Inferior parietal cortex (tissue), 1 donor: ENCODE results near the gene ATOH8.
"Not testable (repeated sequence)": the region's sequence is repeated elsewhere in the genome, so short reads cannot be mapped to it uniquely, and the experiment has no call there.

Experiments used
- DNase-seq: peaks from one replicate; pipeline ENCODE4 v3.0.0-alpha.2; 2016; ENCODE audit errors: extremely low spot score

Gene ATOH8

DNA sequence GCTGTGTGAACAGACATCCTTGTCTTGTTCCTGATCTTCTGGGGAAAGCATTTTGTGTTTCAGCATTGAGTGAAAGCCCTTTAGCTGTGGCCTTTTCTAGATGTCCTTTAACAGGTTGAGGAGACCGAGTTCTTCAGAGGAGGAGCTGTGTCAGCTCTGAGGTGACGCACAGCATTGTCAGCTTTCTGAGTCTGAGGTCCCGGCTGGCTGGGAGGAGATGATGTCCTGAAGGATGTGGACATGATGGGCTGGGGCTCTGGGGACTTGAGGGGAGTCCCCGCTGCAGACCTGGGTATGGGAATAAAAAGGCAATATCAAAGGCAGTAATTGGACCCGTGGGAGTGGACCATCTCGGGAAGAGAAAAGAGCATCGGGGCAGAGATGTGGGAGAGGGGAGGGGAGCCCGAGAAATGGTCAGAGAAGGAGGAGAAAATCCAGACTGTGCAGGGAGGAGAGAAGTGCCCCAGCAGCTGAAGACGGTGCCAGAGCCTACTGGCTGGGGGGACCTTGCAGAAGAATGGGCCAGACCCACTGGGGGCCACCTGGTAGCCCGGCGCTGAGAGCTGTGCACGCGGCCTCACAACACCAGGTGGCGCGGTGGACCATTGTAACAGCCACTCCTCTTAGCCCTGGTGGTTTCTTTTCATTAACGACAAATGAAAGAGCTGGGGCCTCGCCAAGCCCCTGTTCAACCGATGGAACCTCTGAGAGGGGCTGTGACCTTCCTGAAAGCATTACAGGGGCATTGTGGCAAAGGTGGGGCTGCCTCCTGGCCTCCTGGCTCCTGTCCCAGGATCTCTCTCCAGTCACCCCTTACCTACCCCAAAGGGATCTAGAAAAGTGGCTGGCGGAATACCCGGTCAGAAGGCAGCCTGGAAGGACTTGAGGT, 73.4 kb downstream of the ATOH8 start:
- peak; percentile 78 for DNase-seq

DNA sequence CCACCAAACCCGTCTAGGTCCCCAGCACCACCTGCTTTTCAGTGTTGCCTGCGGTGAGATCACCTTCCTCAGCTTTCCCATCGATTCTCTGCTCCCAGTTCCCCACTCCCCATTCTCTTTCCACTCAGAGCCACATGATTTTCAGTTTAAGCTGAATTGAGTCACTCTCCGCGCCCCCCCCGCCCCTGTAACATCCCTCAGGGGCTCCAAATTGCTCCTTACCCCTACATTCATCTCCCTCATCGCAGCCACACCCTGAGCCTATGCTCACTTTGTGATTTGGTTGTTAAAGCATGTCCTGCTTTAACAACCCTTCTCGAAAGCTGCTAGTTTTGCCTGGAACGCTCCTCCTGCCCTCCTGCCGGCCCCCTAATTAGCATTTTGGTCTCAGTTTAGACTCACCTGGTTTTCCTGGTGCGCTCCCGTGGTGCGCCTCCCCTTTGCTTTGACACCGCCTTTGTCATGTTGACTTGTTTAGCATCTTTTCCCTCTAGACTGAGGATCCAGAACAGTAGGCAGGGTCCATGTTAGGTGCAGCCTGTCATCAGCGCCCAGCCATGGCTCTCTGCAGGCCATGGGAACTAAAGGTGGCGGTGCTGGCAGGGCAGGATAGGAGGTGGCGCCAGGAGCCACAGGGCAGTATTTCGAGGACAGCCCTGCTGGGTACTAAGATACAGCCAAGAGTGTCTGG, 74.2 kb downstream of the ATOH8 start:
- DNase-seq = no peak

DNA sequence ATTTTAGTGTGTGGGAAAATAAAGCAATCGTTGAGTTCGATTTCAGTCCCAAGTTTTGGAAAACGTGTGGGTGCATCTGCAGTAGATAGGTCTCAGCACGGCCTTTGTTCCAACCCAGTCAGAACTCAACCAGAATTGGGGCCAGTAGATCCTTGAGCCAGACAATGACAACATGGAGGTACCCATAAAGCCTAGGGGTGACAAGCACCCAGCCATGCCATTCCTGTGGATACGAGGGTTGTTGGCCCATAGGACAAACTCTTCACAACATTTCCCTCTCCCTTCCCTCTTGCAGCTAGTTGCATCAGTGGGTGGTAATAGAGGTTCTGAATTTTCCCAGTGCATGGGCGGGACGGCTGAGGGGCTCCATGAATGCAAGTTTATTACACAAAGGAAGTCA, 74.9 kb downstream of the ATOH8 start:
- no peak for DNase-seq

DNA sequence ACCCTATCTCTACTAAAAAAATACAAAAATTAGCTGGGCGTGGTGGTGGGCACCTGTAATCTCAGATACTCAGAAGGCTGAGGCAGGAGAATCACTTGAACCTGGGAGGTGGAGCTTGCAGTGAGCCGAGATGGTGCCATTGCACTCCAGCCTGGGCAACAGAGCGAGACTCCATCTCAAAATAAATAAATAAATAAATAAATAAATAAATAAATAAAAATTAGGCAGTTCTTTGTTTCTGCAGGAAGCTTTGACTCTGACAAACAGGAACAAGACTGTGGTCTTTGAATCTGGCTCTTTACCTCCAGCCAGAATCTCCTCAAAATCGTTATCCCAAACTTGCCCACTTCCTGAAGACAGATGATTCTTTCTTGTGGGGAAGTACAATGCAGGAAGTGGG, 75.6 kb downstream of the ATOH8 start:
- not testable (repeated sequence) for DNase-seq

DNA sequence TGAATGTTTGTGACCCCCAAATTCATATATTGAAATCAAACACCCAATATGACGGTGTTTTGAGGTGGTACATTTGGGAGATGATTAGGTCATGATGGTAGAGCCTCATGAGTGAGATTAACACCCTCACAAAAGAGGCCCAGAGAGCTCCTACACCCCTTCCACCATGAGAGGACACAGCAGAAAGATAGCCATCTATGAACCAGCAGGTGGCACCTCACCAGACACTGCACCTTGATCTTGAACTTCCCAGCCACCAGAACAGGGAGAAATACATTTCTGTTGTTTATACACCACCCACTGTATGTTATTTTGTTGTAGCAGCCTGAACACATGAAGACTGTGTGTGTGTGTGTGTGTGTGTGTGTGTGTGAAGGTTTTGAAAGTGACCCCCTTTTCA, 76.9 kb downstream of the ATOH8 start:
- DNase-seq = no peak

DNA sequence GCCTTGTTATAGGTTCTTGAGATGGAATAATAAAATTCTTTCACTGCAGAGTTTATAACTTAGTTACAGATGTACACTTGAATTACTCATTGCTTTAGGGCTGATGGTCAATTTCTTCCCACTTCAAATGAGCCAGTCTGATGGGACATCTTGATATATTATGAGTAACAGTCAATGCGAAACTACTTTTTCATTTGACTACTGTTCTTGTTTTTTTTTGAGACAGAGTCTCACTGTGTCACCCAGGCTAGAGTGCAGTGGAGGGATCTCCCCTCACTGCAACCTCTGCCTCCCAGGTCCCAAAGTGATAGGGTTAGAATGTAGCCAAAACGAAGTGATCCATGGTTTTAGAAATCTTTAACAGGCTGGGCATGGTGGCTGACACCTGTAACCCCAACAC, 77.9 kb downstream of the ATOH8 start:
- no peak for DNase-seq

DNA sequence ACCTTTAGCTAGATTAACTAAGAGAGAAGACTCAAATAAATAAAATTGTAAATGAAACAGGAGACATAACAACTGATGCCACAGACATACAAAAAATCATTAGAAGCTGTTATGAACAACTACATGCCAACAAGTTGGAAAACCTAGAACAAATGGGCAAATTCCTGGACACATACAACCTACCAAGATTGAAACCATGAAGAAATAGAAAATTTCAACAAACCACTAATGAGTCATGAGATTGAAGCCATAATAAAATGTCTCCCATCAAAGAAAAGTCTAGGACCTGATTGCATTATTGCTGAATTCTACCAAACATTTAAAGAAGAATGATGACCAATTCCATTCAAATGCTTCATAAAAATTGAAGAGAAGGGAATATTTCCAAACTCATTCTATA, 80.7 kb downstream of the ATOH8 start:
- no peak for DNase-seq
